D721Med (cell line): ENCODE data around the gene MAMSTR.
"Not testable (repeated sequence)": the region's sequence is repeated elsewhere in the genome, so short reads cannot be mapped to it uniquely, and the experiment has no call there.

ENCODE experiments used
- DNase-seq: peaks from one replicate; pipeline ENCODE4 v3.0.0; 2011; ENCODE audit warnings: low spot score; ENCODE audit not compliant: insufficient read length
- FAIRE-seq: peaks from 2 replicates; lab custom pipeline; 2011; peaks lifted over from hg19 to GRCh38; lab: Jason Lieb, UNC
- CTCF ChIP-seq: IDR thresholded peaks from 2 replicates; pipeline ENCODE4 v1.5.1; 2012; ENCODE audit warnings: mild to moderate bottlenecking, control low read depth; ENCODE audit not compliant: insufficient read depth; ENCODE audit errors: missing control alignments

The MAMSTR gene

GRCh38 chr19:48722196-48722708 is 2.7 kb upstream of the MAMSTR start:
- no peak for DNase-seq
- no peak for TF ChIP-seq CTCF
- no peak for FAIRE-seq

GRCh38 chr19:48720613-48721296 is 1.2 kb upstream of the MAMSTR start:
- peak; percentile 32 for FAIRE-seq
- no peak for TF ChIP-seq CTCF

GRCh38 chr19:48720251-48720612 is 707 bp upstream of the MAMSTR start:
- DNase-seq (no peak), FAIRE-seq (no peak)
- no peak for TF ChIP-seq CTCF

More at GRCh38 chr19:48720613-48721296, 1.2 kb upstream of the MAMSTR start:
- peak; percentile 98 for DNase-seq

GRCh38 chr19:48718711-48719231 is 754 bp downstream of the MAMSTR start:
- no peak for TF ChIP-seq CTCF
- no peak for FAIRE-seq

GRCh38 chr19:48718106-48718505 is 1.4 kb downstream of the MAMSTR start:
- FAIRE-seq, DNase-seq: not testable (repeated sequence)

More at GRCh38 chr19:48718711-48719231, 754 bp downstream of the MAMSTR start:
- DNase-seq, result no peak

GRCh38 chr19:48716562-48717291 is 2.8 kb downstream of the MAMSTR start:
- FAIRE-seq (no peak), DNase-seq (no peak)
- no peak for TF ChIP-seq CTCF

- FAIRE-seq, result no peak
These were observed 3.8 kb downstream of the MAMSTR start for GRCh38 chr19:48715681-48716171.

More at GRCh38 chr19:48715681-48716171, 3.8 kb downstream of the MAMSTR start:
- no peak for TF ChIP-seq CTCF
- no peak for DNase-seq
